ENCODE data around the gene MITF. TPM values are rescaled to one million over a fixed set of nuclear protein-coding genes. Genes with fewer than 3 reads are reported as not detected.

MITF gene
- total and polyA plus RNA-seq, 2 of the 4 experiments (the other 2 are of a cell fraction) = 6.5 to 16.7 TPM

DNA sequence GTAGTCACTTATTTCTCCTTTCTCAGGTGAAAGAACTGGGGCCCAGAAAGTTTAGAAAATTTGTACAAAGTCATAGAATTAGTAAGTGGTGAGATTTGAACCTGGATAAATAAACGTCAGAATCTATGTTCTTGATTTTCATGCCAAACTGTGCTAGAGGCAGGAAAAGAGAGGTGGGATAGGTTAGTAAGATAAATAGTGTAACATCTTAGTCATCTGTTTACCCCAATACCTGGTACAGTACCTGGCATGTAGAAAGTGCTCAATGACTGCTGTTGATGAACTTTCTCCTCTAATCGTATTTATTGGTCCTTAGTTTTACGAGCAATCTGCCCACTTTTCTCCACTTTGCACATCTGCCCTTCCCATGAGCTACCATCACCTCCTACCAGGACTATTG, 124.9 kb downstream of the MITF start:
- WGBS, 2 experiments (ENCODE audit: extremely low coverage in 2 of 2, insufficient read length in 1 of 2) = 100% methylated on average over 2 of the region's 3 CpGs; no CpG with 5 or more reads in 1 of the 2 experiments
- POLR2A ChIA-PET (ENCODE audit: unreplicated experiment) = no interaction called here

More for the DNA sequence above, 124.9 kb downstream of the MITF start:
- DNase-seq (no peak), ATAC-seq (ENCODE audit: low read depth) (no peak)
- Histone ChIP-seq H2AFZ (replicated peaks; ENCODE audit: low read length, poor library complexity) (no peak overlapping the region), H3K27me3 (ENCODE audit: control insufficient read depth, insufficient read depth, low read length) (no peaks in the 10 kb centered on the region), H3K36me3 (ENCODE audit: control insufficient read depth, insufficient read depth, low read length) (no peaks in the 10 kb centered on the region), H2BK120ac (ENCODE audit: low read depth, low read length) (peak overlapping the region; percentile 98), H3K9me1 (ENCODE audit: insufficient read depth, low read length) (peaks cover 18% of the 10 kb centered on the region), H3K4me2 (ENCODE audit: low read depth, low read length) (peak overlapping the region; percentile 14; the same call in 1 of the 2 replicates), H3K4ac (ENCODE audit: low read depth, low read length) (peak overlapping the region; percentile 98), H3K56ac (ENCODE audit: extremely low read depth, insufficient read depth, low read length) (peak overlapping the region; percentile 94), H4K5ac (ENCODE audit: low read depth, low read length) (peak overlapping the region; percentile 90), H2BK5ac (ENCODE audit: low read depth, low read length, poor library complexity, severe bottlenecking) (peak overlapping the region; percentile 99), H3K79me1 (ENCODE audit: low read depth in 1 of 2, low read length in 2 of 2) (peaks cover 28 to 46% of the 10 kb centered on the region in 2 experiments; a peak in 3 of 4 replicates), H3K9me3 (ENCODE audit: control insufficient read depth, insufficient read depth, low read length) (no peaks in the 10 kb centered on the region), H3K27ac (ENCODE audit: insufficient read depth, low read length) (peak overlapping the region; percentile 93), H2BK15ac (ENCODE audit: low read depth, low read length) (peak overlapping the region; percentile 97; the same call in 2 of the 3 replicates), H3K9ac (ENCODE audit: low read depth, low read length) (peak overlapping the region; percentile 54), H3K4me1 (ENCODE audit: control insufficient read depth, insufficient read depth, low read length) (peaks cover 26% of the 10 kb centered on the region), H3K4me3 (ENCODE audit: insufficient read depth, low read depth, low read length) (no peak overlapping the region), H2AK5ac (ENCODE audit: low read depth, low read length) (peak overlapping the region; percentile 97), H4K20me1 (ENCODE audit: insufficient read depth, low read length) (no peaks in the 10 kb centered on the region), H3K23ac (ENCODE audit: low read depth, low read length) (peak overlapping the region; percentile 93), H3K14ac (replicated peaks; ENCODE audit: low read depth, low read length) (peak overlapping the region; percentile 89), H4K8ac (ENCODE audit: low read depth in 2 of 2, low read length in 2 of 2) (peak overlapping the region; percentile 82 to 99), H3K18ac (ENCODE audit: low read depth, low read length) (peak overlapping the region; percentile 92), H4K91ac (ENCODE audit: insufficient read depth, low read depth, low read length) (peak overlapping the region; percentile 100), H2BK20ac (ENCODE audit: low read depth, low read length) (peak overlapping the region; percentile 95), H2AK9ac (replicated peaks; ENCODE audit: low read depth, low read length, poor library complexity) (no peak overlapping the region)
- intact Hi-C loops (cut with micrococcal nuclease) = loop anchor here (10.0 kb wide), 1 partner anchor 779 kb away; the partner anchor contains the start of genes ARL6IP5 and UBA3
- CTCF ChIA-PET = interaction anchor here (4.3 kb wide), 1 partner anchor 9 kb away, joined by 17 read pairs; no protein-coding TSS in a partner anchor
- dilution Hi-C loops (cut with HindIII; ENCODE audit: low sequenced_read_pairs, unreplicated experiment) = no loop called here
- BruUV-seq (replicated peaks) = no TSS peak
- in situ Hi-C loops (cut with MboI; ENCODE audit: low sequenced_read_pairs) = no loop called here
- TF ChIP-seq, protein P1, sequence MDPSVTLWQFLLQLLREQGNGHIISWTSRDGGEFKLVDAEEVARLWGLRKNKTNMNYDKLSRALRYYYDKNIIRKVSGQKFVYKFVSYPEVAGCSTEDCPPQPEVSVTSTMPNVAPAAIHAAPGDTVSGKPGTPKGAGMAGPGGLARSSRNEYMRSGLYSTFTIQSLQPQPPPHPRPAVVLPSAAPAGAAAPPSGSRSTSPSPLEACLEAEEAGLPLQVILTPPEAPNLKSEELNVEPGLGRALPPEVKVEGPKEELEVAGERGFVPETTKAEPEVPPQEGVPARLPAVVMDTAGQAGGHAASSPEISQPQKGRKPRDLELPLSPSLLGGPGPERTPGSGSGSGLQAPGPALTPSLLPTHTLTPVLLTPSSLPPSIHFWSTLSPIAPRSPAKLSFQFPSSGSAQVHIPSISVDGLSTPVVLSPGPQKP (IDR thresholded peaks at IDR 0.05; ENCODE audit: borderline replicate concordance, low read depth, low read length) = no peak
- TF ChIP-seq RFX5 (IDR thresholded peaks at IDR 0.05; ENCODE audit: low read depth, low read length) (no peak), SMC3 (IDR thresholded peaks at IDR 0.05; ENCODE audit: low read depth, low read length) (no peak), MAFK (IDR thresholded peaks at IDR 0.05; ENCODE audit: low read depth, low read length) (no peak), MXI1 (IDR thresholded peaks at IDR 0.05; ENCODE audit: borderline replicate concordance, low read depth, low read length) (no peak), FOS (IDR thresholded peaks at IDR 0.05; ENCODE audit: low read depth, low read length) (no peak), BHLHE40 (IDR thresholded peaks at IDR 0.05; ENCODE audit: low read depth, low read length) (no peak), CHD1 (IDR thresholded peaks at IDR 0.05; ENCODE audit: low read depth, low read length) (no peak), RCOR1 (IDR thresholded peaks at IDR 0.05; ENCODE audit: insufficient replicate concordance, low read length) (no peak), NFE2L2 (IDR thresholded peaks at IDR 0.05; ENCODE audit: low read depth, low read length) (no peak), MAZ (IDR thresholded peaks at IDR 0.05; ENCODE audit: borderline replicate concordance, low read depth, low read length) (no peak), RAD21 (IDR thresholded peaks at IDR 0.05; ENCODE audit: low read length) (no peak), CEBPB (IDR thresholded peaks at IDR 0.05; ENCODE audit: low read depth, low read length) (no peak), POLR2A (IDR thresholded peaks at IDR 0.05; ENCODE audit: low read depth, low read length) (no peak)
- TF ChIP-seq, protein P2, sequence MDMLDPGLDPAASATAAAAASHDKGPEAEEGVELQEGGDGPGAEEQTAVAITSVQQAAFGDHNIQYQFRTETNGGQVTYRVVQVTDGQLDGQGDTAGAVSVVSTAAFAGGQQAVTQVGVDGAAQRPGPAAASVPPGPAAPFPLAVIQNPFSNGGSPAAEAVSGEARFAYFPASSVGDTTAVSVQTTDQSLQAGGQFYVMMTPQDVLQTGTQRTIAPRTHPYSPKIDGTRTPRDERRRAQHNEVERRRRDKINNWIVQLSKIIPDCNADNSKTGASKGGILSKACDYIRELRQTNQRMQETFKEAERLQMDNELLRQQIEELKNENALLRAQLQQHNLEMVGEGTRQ (IDR thresholded peaks at IDR 0.05; ENCODE audit: low read depth, low read length) = no peak
- TF ChIP-seq, protein P3, sequence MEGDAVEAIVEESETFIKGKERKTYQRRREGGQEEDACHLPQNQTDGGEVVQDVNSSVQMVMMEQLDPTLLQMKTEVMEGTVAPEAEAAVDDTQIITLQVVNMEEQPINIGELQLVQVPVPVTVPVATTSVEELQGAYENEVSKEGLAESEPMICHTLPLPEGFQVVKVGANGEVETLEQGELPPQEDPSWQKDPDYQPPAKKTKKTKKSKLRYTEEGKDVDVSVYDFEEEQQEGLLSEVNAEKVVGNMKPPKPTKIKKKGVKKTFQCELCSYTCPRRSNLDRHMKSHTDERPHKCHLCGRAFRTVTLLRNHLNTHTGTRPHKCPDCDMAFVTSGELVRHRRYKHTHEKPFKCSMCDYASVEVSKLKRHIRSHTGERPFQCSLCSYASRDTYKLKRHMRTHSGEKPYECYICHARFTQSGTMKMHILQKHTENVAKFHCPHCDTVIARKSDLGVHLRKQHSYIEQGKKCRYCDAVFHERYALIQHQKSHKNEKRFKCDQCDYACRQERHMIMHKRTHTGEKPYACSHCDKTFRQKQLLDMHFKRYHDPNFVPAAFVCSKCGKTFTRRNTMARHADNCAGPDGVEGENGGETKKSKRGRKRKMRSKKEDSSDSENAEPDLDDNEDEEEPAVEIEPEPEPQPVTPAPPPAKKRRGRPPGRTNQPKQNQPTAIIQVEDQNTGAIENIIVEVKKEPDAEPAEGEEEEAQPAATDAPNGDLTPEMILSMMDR (conservative IDR thresholded peaks at IDR 0.05; ENCODE audit: low read depth, low read length) = no peak

Measured in IMR-90 (cell line).